K562 (cell line): ENCODE measurements around the gene TOMM70. TPM values are rescaled to one million over a fixed set of nuclear protein-coding genes. Genes with fewer than 3 reads are reported as not detected.

Source experiments
- HNRNPK ChIP-seq: fragments of 200-400 bp; formaldehyde crosslinking; IDR thresholded peaks from one replicate; pipeline ENCODE4 v1.6.1; 2018; ENCODE audit warnings: mild to moderate bottlenecking, low read depth, low read length; ENCODE audit not compliant: poor library complexity, severe bottlenecking
- JUNB ChIP-seq: fragments of 450-650 bp; formaldehyde crosslinking; conservative IDR thresholded peaks from 2 replicates; pipeline ENCODE4 v1.4.0; 2020; ENCODE audit warnings: mild to moderate bottlenecking
- SMC3 ChIP-seq: conservative IDR thresholded peaks from 2 replicates; pipeline ENCODE4 v1.6.1; 2011; ENCODE audit warnings: low read depth, low read length, improper control_type of control experiment; ENCODE audit not compliant: insufficient read depth
- ZNF121 ChIP-seq: sonication (generic); formaldehyde crosslinking; conservative IDR thresholded peaks from 2 replicates; pipeline ENCODE4 v1.8.0; 2022; ENCODE audit warnings: missing genetic modification reagents
- ZNF282 ChIP-seq: sonication (generic); formaldehyde crosslinking; IDR thresholded peaks from 2 replicates; pipeline ENCODE4 v1.8.1; 2023; ENCODE audit warnings: missing genetic modification reagents
- polyA plus RNA-seq, 8 experiments: library from polyadenylated mRNA; depleted of rRNA in 4 of 8; stranded (reverse) in 5 of 8; unstranded in 3 of 8; fragments of >200 nt; fragmentation: Nextera tagmentation in 2 of 8; fragmentation: Illumina TruSeq in 1 of 8; extraction: Ambion mirVana in 2 of 8; extraction: Trizol in 1 of 8; gene quantifications; 2 replicates each; pipeline versions ENCODE4 v1.2.1 to v1.2.3, GENCODE V29; 2011 to 2014; ENCODE audit warnings: inconsistent platforms in 1 of 8, missing spikeins in 1 of 8
- total RNA-seq, 7 experiments: library from RNA; depleted of rRNA in 6 of 7; stranded (reverse); fragments of >200 nt in 6 of 7; fragmentation: Illumina TruSeq in 2 of 7; extraction: Trizol in 2 of 7; gene quantifications; 2 replicates each; pipeline versions ENCODE4 v1.2.1 to v1.2.3, GENCODE V29; 2011 to 2021; ENCODE audit warnings: low replicate concordance in 1 of 7
- TF ChIP-seq, protein P1 (sequence below), 2 experiments: fragments of 450-650 bp; formaldehyde crosslinking in 1 of 2; IDR thresholded peaks; 2 replicates each; pipeline versions ENCODE4 v1.4.0 to v1.6.1; 2014 to 2020; ENCODE audit warnings: mild to moderate bottlenecking in 2 of 2, borderline replicate concordance in 1 of 2, low read depth in 1 of 2
- TF ChIP-seq, protein P2 (sequence below): fragments of 250-450 bp; sonication (Bioruptor Pico); IDR thresholded peaks from 2 replicates; pipeline ENCODE4 v1.5.0; 2021; ENCODE audit warnings: mild to moderate bottlenecking, moderate library complexity

TOMM70 gene
- total and polyA plus RNA-seq, 9 of the 15 experiments (the other 6 are each of a cell fraction or from before 2014, with no cell fraction given) = 17.5 to 75.6 (median 54.9) TPM

DNA sequence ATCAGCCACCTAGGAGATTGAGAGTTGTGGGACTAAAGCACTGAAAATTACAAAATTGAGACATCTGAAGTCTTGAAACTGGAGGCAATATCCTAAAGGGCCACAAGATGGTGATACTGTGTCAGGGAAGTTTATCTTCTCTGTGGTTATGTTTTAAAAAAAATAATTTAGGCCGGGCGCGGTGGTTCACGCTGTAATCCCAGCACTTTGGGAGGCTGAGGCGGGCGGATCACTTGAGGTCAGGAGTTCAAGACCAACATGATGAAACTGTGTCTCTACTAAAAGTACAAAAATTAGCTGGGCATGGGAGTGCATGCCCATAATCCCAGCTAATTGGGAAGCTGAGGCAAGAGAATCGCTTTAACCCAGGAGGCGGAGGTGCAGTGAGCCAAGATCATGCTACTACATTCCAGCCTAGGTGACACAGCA, 84.2 kb downstream of the TOMM70 start (continued):
- TF ChIP-seq, protein P1, sequence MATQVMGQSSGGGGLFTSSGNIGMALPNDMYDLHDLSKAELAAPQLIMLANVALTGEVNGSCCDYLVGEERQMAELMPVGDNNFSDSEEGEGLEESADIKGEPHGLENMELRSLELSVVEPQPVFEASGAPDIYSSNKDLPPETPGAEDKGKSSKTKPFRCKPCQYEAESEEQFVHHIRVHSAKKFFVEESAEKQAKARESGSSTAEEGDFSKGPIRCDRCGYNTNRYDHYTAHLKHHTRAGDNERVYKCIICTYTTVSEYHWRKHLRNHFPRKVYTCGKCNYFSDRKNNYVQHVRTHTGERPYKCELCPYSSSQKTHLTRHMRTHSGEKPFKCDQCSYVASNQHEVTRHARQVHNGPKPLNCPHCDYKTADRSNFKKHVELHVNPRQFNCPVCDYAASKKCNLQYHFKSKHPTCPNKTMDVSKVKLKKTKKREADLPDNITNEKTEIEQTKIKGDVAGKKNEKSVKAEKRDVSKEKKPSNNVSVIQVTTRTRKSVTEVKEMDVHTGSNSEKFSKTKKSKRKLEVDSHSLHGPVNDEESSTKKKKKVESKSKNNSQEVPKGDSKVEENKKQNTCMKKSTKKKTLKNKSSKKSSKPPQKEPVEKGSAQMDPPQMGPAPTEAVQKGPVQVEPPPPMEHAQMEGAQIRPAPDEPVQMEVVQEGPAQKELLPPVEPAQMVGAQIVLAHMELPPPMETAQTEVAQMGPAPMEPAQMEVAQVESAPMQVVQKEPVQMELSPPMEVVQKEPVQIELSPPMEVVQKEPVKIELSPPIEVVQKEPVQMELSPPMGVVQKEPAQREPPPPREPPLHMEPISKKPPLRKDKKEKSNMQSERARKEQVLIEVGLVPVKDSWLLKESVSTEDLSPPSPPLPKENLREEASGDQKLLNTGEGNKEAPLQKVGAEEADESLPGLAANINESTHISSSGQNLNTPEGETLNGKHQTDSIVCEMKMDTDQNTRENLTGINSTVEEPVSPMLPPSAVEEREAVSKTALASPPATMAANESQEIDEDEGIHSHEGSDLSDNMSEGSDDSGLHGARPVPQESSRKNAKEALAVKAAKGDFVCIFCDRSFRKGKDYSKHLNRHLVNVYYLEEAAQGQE (IDR thresholded peaks at IDR 0.05; ENCODE audit: borderline replicate concordance) = peak; percentile 35; the same call in 1 of the 2 replicates
- TF ChIP-seq, protein P1 (CRISPR knock-in tag; IDR thresholded peaks at IDR 0.05; ENCODE audit: low read depth) = no peak
- TF ChIP-seq, protein P2, sequence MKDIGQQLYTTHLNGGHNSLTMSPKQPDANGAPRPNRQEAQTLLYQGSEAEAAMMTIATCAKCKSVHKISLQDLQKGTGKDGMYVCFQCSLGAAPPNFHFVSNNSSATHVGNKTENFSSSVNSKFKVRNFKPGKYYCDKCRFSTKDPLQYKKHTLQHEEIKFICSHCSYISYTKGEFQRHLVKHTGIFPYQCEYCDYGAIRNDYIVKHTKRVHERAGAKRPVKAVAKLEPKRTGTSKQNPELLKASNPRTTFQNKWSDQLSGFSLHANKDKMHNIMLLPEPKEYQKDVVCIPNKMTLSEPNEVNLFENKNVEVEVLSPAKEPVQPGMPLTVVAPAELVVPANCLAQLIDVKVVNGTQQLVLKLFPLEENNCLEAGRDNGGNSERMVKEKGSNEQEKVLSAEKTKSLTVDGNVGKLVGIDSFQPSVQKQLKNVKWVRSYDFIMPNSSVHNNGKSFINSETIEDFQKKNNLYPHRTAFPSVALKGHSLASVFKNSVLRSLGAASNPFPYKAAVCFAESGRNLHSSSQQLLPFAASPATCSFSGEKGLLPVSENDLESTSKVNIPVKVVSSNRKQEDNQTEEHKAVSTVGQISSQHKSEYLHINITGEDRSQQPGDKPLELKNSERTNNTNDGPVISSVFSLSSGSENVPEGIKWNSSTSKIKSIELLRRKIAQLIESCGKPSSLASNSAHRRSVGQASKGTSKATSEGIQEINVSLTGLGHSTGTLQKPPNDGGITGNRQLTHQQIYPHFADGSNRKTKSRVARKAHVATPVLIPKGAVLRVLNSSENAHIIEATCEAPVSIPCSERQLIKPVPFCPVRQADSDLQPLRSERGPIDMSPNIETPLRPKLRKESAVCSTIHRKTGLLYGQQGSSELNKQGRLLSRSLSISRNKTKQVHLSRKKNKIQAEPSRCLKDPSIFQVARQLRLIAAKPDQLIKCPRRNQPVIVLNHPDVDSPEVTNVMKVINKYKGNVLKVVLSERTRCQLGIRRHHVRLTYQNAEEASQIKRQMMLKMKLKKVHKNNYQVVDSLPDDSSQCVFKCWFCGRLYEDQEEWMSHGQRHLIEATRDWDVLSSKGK (CRISPR knock-in tag) = no peak
- TF ChIP-seq ZNF121 (CRISPR knock-in tag) = no peak
- TF ChIP-seq SMC3 = peak; percentile 52
- TF ChIP-seq JUNB (CRISPR knock-in tag) = no peak
- no peak for TF ChIP-seq ZNF282 (CRISPR knock-in tag)
- no peak for TF ChIP-seq HNRNPK
